Adrenal gland (tissue), 12 donors: ENCODE data around the gene JPH3. TPM values are rescaled to one million over a fixed set of nuclear protein-coding genes. Genes with fewer than 3 reads are reported as not detected.

ENCODE experiments used
- DNase-seq, 7 donors: peaks; one replicate each; pipeline ENCODE4 v3.0.0-alpha.2; 2019 to 2020
- H3K27ac ChIP-seq, 5 donors: fragments of 200-600 bp; sonication (generic) in 4 of 5; 1 replicate in 3 of 5; 2 replicates in 2 of 5; pipeline versions ENCODE4 v1.5.1 to v1.8.0; 2016 to 2020; ENCODE audit warnings: mild to moderate bottlenecking in 1 of 5
- H3K27me3 ChIP-seq: fragments of 200-600 bp; 2 replicates; pipeline ENCODE4 v1.8.0; 2021
- H3K36me3 ChIP-seq, 2 donors: fragments of 200-600 bp; replicated peaks in 1 of 2; 1 replicate in 1 of 2; 2 replicates in 1 of 2; pipeline versions ENCODE4 v1.5.1 to v1.8.0; 2018 to 2022
- H3K4me1 ChIP-seq, 2 donors: fragments of 200-600 bp; replicated peaks in 1 of 2; 1 replicate in 1 of 2; 2 replicates in 1 of 2; pipeline versions ENCODE4 v1.5.1 to v1.8.0; 2018 to 2021
- H3K4me3 ChIP-seq, 4 donors: fragments of 200-600 bp; sonication (generic) in 3 of 4; one replicate each; pipeline ENCODE4 v1.5.1; 2016 to 2018
- H3K9me3 ChIP-seq, 3 donors: fragments of 200-600 bp; sonication (generic) in 1 of 3; replicated peaks in 1 of 3; 1 replicate in 2 of 3; 2 replicates in 1 of 3; pipeline versions ENCODE4 v1.5.1 to v1.8.0; 2016 to 2021
- POLR2A ChIP-seq, 2 donors: fragments of 450-650 bp; IDR thresholded peaks; one replicate each; pipeline ENCODE4 v1.6.1; 2017; ENCODE audit warnings: antibody characterized with exemption in 2 of 2, mild to moderate bottlenecking in 2 of 2, moderate library complexity in 1 of 2
- WGBS, 4 donors: extraction: QIAGEN DNeasy Blood & Tissue Kit in 2 of 4; methylation state at CpG; one replicate each; pipeline versions ENCODE4 v1.1.5 to v1.1.7; 2013 to 2017; 5-methylcytosine and 5-hydroxymethylcytosine counted together
- intact Hi-C, 2 donors: fragments of 100-400 bp; cut with DNase I; formaldehyde crosslinking; loops; one replicate each; pipeline versions ENCODE4 v1.14.1 to v1.15.0; 2022 to 2023
- polyA plus RNA-seq, 3 donors: library from polyadenylated mRNA; stranded (reverse); fragments of 200-250 nt in 2 of 3; fragments of 350-450 nt in 1 of 3; fragmentation: Illumina TruSeq in 1 of 3; extraction: RNeasy Lipid Tissue Mini Kit (QIAGEN cat#74804) in 1 of 3; gene quantifications; one replicate each; pipeline ENCODE4 v1.2.3, GENCODE V29; 2013 to 2014
- total RNA-seq, 9 donors: library from RNA; depleted of rRNA in 4 of 9; stranded (reverse); fragments of >200 nt in 4 of 9; fragments of 120-200 nt in 1 of 9; fragmentation: NEBNext Ultra II Directional in 1 of 9; extraction: Animal tissue kit (Norgen Biotek cat#: 25700) in 1 of 9; gene quantifications; one replicate each; pipeline versions ENCODE4 v1.1.0 to v1.2.4, GENCODE V29; 2013 to 2023
- TF ChIP-seq, protein P1 (sequence below), 6 experiments: fragments of 450-650 bp in 4 of 6; fragments of 200-600 bp in 2 of 6; sonication (generic) in 1 of 6; IDR thresholded peaks; 1 replicate in 5 of 6; 2 replicates in 1 of 6; pipeline versions ENCODE4 v1.5.1 to v1.8.0; 2016 to 2021; ENCODE audit warnings: antibody characterized with exemption in 6 of 6, mild to moderate bottlenecking in 2 of 6, moderate library complexity in 1 of 6
- donor health status: healthy with polysubstance abuse.
- donor health status: Bipolar disorder and iron deficiency.
- donor health status: DM: yes; HTN: yes; CAD: no.
- donor health status: DM: no; HTN: no; CAD: no.
- donor health status: DM: no; HTN: no; CAD: no.
- donor health status: DM: yes; HTN: yes; CAD: no.

The JPH3 gene
- total and polyA plus RNA-seq, 12 donors: 0.10 to 3.7 (median 0.71) TPM; not detected in 1

DNA sequence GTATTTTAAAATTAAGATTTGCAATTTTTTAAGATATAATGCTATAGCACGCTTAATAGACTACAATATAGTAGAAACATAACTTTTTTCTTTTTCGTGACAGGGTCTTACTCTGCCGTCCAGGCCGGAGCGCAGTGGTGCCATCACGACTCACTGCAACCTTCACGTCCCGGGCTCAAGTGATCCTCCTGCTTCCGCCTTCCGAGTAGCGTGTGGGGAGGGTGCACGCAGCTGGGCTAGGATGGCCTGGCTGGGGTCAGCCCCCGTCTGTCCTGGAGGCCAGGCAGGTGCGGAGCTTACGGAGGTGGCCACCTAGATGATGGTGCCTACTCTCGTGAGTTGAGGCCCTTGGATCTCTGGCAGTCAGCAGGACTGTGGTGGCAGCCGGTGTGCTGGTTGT lies 50.1 kb downstream of the JPH3 start:
- peaks cover 13% of the 10 kb centered on the region for H3K27me3 ChIP-seq
- H3K4me1 ChIP-seq: no peaks in the 10 kb centered on the region
- no peak overlapping the region for H3K27ac ChIP-seq
- no peak overlapping the region for H3K4me3 ChIP-seq
- H3K9me3 ChIP-seq: no peaks in the 10 kb centered on the region
- no peak for DNase-seq
- WGBS, 4 donors: 82 to 91% (median 88%) methylated on average over 16 to 17 of the region's 17 CpGs
- TF ChIP-seq, protein P1, sequence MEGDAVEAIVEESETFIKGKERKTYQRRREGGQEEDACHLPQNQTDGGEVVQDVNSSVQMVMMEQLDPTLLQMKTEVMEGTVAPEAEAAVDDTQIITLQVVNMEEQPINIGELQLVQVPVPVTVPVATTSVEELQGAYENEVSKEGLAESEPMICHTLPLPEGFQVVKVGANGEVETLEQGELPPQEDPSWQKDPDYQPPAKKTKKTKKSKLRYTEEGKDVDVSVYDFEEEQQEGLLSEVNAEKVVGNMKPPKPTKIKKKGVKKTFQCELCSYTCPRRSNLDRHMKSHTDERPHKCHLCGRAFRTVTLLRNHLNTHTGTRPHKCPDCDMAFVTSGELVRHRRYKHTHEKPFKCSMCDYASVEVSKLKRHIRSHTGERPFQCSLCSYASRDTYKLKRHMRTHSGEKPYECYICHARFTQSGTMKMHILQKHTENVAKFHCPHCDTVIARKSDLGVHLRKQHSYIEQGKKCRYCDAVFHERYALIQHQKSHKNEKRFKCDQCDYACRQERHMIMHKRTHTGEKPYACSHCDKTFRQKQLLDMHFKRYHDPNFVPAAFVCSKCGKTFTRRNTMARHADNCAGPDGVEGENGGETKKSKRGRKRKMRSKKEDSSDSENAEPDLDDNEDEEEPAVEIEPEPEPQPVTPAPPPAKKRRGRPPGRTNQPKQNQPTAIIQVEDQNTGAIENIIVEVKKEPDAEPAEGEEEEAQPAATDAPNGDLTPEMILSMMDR (IDR thresholded peaks at IDR 0.05): no peak
- intact Hi-C loops: no loop called here
- H3K36me3 ChIP-seq: no peaks in the 10 kb centered on the region

- DNase-seq: no peak
These were observed 50.5 kb downstream of the JPH3 start for GRCh38 chr16:87652799-87653198.

DNA sequence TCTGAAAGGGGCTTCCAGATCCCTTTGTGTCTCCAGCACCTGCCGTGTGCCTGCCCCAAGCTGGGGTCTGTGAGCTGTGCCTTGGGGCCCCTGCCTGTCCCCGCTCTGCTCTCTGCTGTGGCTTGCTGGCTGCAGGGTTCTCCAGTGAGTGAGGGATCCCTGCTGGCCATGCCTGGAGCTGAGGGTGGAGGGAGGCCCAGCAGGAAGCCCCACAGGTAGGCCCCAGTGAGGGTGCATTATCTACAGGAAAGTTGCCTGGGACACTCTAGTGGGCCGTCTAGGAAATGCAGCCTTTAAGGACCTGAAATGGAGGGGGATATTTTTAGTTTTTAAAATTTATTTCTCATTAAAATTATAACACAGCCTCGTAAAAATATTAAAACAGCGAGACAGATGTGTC lies 50.9 kb downstream of the JPH3 start:
- no peak for DNase-seq
- Histone ChIP-seq H3K4me3 (no peak overlapping the region), H3K4me1 (no peaks in the 10 kb centered on the region), H3K9me3 (no peaks in the 10 kb centered on the region), H3K36me3 (no peaks in the 10 kb centered on the region), H3K27ac (no peak overlapping the region), H3K27me3 (peaks cover 7% of the 10 kb centered on the region)
- intact Hi-C loops: no loop called here
- no peak for TF ChIP-seq POLR2A (IDR thresholded peaks at IDR 0.05)
- TF ChIP-seq, protein P1 (IDR thresholded peaks at IDR 0.05): peak in 1 of 6 experiments; percentile 18
- 65 to 71% (median 68%) methylated on average over 5 of the region's 5 CpGs for WGBS, 4 donors

More at GRCh38 chr16:87652799-87653198, 50.5 kb downstream of the JPH3 start:
- WGBS, 4 donors: 52 to 75% (median 55%) methylated on average over 5 to 6 of the region's 6 CpGs
- intact Hi-C loops: no loop called here
- Histone ChIP-seq H3K9me3 (no peaks in the 10 kb centered on the region), H3K27me3 (peaks cover 9% of the 10 kb centered on the region), H3K4me3 (no peak overlapping the region), H3K36me3 (no peaks in the 10 kb centered on the region), H3K27ac (no peak overlapping the region), H3K4me1 (no peaks in the 10 kb centered on the region)
- TF ChIP-seq POLR2A (IDR thresholded peaks at IDR 0.05): no peak
- TF ChIP-seq, protein P1 (IDR thresholded peaks at IDR 0.05): no peak

- intact Hi-C loops: no loop called here
- DNase-seq: no peak
- Histone ChIP-seq H3K27ac (no peak overlapping the region), H3K9me3 (no peaks in the 10 kb centered on the region), H3K36me3 (no peaks in the 10 kb centered on the region), H3K27me3 (no peaks in the 10 kb centered on the region), H3K4me1 (no peaks in the 10 kb centered on the region), H3K4me3 (no peak overlapping the region)
- TF ChIP-seq, protein P1 (IDR thresholded peaks at IDR 0.05): no peak
- TF ChIP-seq POLR2A (IDR thresholded peaks at IDR 0.05): no peak
- WGBS, 4 donors: 66 to 84% (median 79%) methylated on average over 8 to 25 of the region's 25 CpGs
These were observed 52.5 kb downstream of the JPH3 start for GRCh38 chr16:87654826-87655225.
